DND-41 (cell line): ENCODE results near the gene RNU6-1.

ENCODE experiments used
- EZH2 ChIP-seq: IDR thresholded peaks from 3 replicates; pipeline ENCODE4 v1.6.1; 2012; ENCODE audit warnings: borderline replicate concordance, low read depth, mild to moderate bottlenecking, moderate library complexity, low read length, inconsistent platforms; ENCODE audit not compliant: severe bottlenecking
- TF ChIP-seq, protein P1 (sequence below): IDR thresholded peaks from 2 replicates; pipeline ENCODE4 v1.5.1; 2012; ENCODE audit warnings: borderline replicate concordance, low read length, moderate library complexity, mild to moderate bottlenecking; ENCODE audit not compliant: poor library complexity, severe bottlenecking; ENCODE audit errors: extremely low read depth

DNA sequence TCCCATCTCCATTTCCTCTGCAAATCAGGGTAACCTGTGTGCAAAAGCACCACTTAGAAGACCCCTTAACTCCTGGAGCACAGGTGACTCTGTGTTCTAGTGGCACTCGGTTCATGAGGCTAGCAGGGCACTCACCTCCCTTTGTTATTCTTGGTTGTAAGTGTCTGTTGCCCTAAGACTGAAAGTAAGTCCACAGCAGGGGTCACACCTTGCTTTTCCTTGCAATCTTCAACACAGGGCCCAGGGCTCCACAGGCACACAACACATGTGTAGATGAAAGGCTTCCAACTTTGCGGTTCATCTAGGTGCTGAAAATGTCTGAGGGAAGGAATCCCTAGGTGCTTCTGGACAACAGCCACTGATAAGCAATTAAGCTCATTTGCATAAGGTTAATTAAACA is 2.9 kb downstream of the RNU6-1 start:
- TF ChIP-seq, protein P1, sequence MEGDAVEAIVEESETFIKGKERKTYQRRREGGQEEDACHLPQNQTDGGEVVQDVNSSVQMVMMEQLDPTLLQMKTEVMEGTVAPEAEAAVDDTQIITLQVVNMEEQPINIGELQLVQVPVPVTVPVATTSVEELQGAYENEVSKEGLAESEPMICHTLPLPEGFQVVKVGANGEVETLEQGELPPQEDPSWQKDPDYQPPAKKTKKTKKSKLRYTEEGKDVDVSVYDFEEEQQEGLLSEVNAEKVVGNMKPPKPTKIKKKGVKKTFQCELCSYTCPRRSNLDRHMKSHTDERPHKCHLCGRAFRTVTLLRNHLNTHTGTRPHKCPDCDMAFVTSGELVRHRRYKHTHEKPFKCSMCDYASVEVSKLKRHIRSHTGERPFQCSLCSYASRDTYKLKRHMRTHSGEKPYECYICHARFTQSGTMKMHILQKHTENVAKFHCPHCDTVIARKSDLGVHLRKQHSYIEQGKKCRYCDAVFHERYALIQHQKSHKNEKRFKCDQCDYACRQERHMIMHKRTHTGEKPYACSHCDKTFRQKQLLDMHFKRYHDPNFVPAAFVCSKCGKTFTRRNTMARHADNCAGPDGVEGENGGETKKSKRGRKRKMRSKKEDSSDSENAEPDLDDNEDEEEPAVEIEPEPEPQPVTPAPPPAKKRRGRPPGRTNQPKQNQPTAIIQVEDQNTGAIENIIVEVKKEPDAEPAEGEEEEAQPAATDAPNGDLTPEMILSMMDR, result no peak
- TF ChIP-seq EZH2, result no peak
